HepG2 (cell line): ENCODE results near the gene ZFAND2B. TPM values are rescaled to one million over a fixed set of nuclear protein-coding genes. Genes with fewer than 3 reads are reported as not detected.

ENCODE experiments used
- DR1 ChIP-seq: sonication (generic); formaldehyde crosslinking; IDR thresholded peaks from 2 replicates; pipeline ENCODE4 v1.8.0; 2021; ENCODE audit warnings: mild to moderate bottlenecking, missing genetic modification reagents, inconsistent platforms
- ESRRA ChIP-seq: sonication (generic); formaldehyde crosslinking; IDR thresholded peaks from 2 replicates; pipeline ENCODE4 v1.5.1; 2020; ENCODE audit warnings: mild to moderate bottlenecking, low read depth, missing genetic modification reagents
- GPBP1L1 ChIP-seq: sonication (generic); formaldehyde crosslinking; IDR thresholded peaks from 2 replicates; pipeline ENCODE4 v1.5.0; 2020; ENCODE audit warnings: mild to moderate bottlenecking, missing genetic modification reagents
- HOMEZ ChIP-seq: IDR thresholded peaks from 2 replicates; pipeline ENCODE4 v1.6.1; 2016; ENCODE audit warnings: low read depth
- KDM3A ChIP-seq: IDR thresholded peaks from 2 replicates; pipeline ENCODE4 v1.6.1; 2018; ENCODE audit warnings: low read depth, missing compliant biosample characterization
- NCOA2 ChIP-seq: sonication (generic); formaldehyde crosslinking; IDR thresholded peaks from 2 replicates; pipeline ENCODE4 v1.8.0; 2022; ENCODE audit warnings: inconsistent platforms
- PBX3 ChIP-seq: sonication (generic); formaldehyde crosslinking; IDR thresholded peaks from 2 replicates; pipeline ENCODE4 v1.8.1; 2023; ENCODE audit warnings: missing genetic modification reagents, inconsistent platforms, borderline replicate concordance
- SPEN ChIP-seq: sonication (generic); formaldehyde crosslinking; IDR thresholded peaks from 2 replicates; pipeline ENCODE4 v1.5.1; 2020; ENCODE audit warnings: low read depth, mild to moderate bottlenecking, missing genetic modification reagents
- XBP1 ChIP-seq: sonication (generic); formaldehyde crosslinking; IDR thresholded peaks from 2 replicates; pipeline ENCODE4 v1.5.0; 2020; ENCODE audit warnings: missing genetic modification reagents
- ZBTB46 ChIP-seq: sonication (generic); formaldehyde crosslinking; IDR thresholded peaks from 2 replicates; pipeline ENCODE4 v1.4.0; 2020; ENCODE audit warnings: mild to moderate bottlenecking, missing genetic modification reagents, borderline replicate concordance
- ZNF260 ChIP-seq: sonication (generic); formaldehyde crosslinking; IDR thresholded peaks from 2 replicates; pipeline ENCODE4 v1.4.0; 2020; ENCODE audit warnings: missing genetic modification reagents, low read depth, mild to moderate bottlenecking, borderline replicate concordance
- ZNF274 ChIP-seq: sonication (generic); formaldehyde crosslinking; IDR thresholded peaks from 2 replicates; pipeline ENCODE4 v1.5.1; 2020; ENCODE audit warnings: mild to moderate bottlenecking, missing genetic modification reagents
- ZNF280D ChIP-seq: sonication (generic); formaldehyde crosslinking; IDR thresholded peaks from 2 replicates; pipeline ENCODE4 v1.5.1; 2020; ENCODE audit warnings: mild to moderate bottlenecking, missing genetic modification reagents
- ZNF576 ChIP-seq: sonication (generic); formaldehyde crosslinking; IDR thresholded peaks from 2 replicates; pipeline ENCODE4 v1.4.0; 2020; ENCODE audit warnings: mild to moderate bottlenecking, missing genetic modification reagents
- ZSCAN25 ChIP-seq: sonication (generic); formaldehyde crosslinking; IDR thresholded peaks from 2 replicates; pipeline ENCODE4 v1.8.0; 2022; ENCODE audit warnings: mild to moderate bottlenecking, missing genetic modification reagents
- polyA plus RNA-seq, 8 experiments: library from polyadenylated mRNA; depleted of rRNA in 3 of 8; stranded (reverse) in 7 of 8; unstranded in 1 of 8; fragments of >200 nt; fragmentation: Illumina TruSeq in 4 of 8; extraction: Trizol in 4 of 8; gene quantifications; 2 replicates each; pipeline versions ENCODE4 v1.2.1 to v1.2.3, GENCODE V29; 2011 to 2016; ENCODE audit warnings: low read depth in 4 of 8, missing spikeins in 1 of 8, mixed read lengths in 1 of 8; ENCODE audit not compliant: insufficient read depth in 1 of 8
- total RNA-seq, 5 experiments: library from RNA; depleted of rRNA; stranded (reverse); fragments of >200 nt; fragmentation: Illumina TruSeq; extraction: Trizol; gene quantifications; 2 replicates each; pipeline ENCODE4 v1.2.3, GENCODE V29; 2016; ENCODE audit warnings: low read depth in 1 of 5

The ZFAND2B gene
- total and polyA plus RNA-seq, 2 of the 13 experiments (the other 11 are each of a cell fraction or from before 2014, with no cell fraction given): 53.3 to 115 TPM

GRCh38 chr2:219207884-219208740 lies 1.5 kb downstream of the ZFAND2B start (continued):
- TF ChIP-seq ZNF280D (0 out of 2 replicates have a peak, but pooled peaks have one; percentile 19), NCOA2 (CRISPR knock-in tag) (peak; percentile 75), GPBP1L1 (CRISPR knock-in tag) (no peak), ZNF260 (CRISPR knock-in tag) (no peak), ZNF274 (CRISPR knock-in tag) (no peak; the same call in 1 of the 2 replicates), PBX3 (CRISPR knock-in tag) (no peak), HOMEZ (CRISPR knock-in tag) (peak; percentile 88; the same call in 1 of the 2 replicates), ZSCAN25 (CRISPR knock-in tag) (peak; percentile 81), XBP1 (CRISPR knock-in tag) (no peak), DR1 (CRISPR knock-in tag) (no peak), KDM3A (CRISPR knock-in tag) (0 out of 2 replicates have a peak, but pooled peaks have one; percentile 8), SPEN (CRISPR knock-in tag) (peak; percentile 63), ESRRA (peak; percentile 85), ZBTB46 (CRISPR knock-in tag) (no peak; the same call in 1 of the 2 replicates), ZNF576 (CRISPR knock-in tag) (no peak; the same call in 1 of the 2 replicates)
